Stomach (tissue), 4 donors: ENCODE data around the gene OAS3.

Source experiments
- CTCF ChIP-seq, 7 experiments: fragments of 450-650 bp in 4 of 7; fragments of 200-600 bp in 3 of 7; sonication (generic) in 3 of 7; IDR thresholded peaks; one replicate each; pipeline ENCODE4 v1.5.1; 2016 to 2019; ENCODE audit warnings: antibody characterized with exemption in 7 of 7, control low read depth in 2 of 7, mild to moderate bottlenecking in 1 of 7
- EP300 ChIP-seq: sonication (generic); formaldehyde crosslinking; IDR thresholded peaks from one replicate; pipeline ENCODE4 v1.6.1; 2017; ENCODE audit warnings: antibody characterized with exemption
- POLR2A ChIP-seq, 4 donors: fragments of 450-650 bp; IDR thresholded peaks; one replicate each; pipeline ENCODE4 v1.6.1; 2016; ENCODE audit warnings: antibody characterized with exemption in 4 of 4, control low read depth in 2 of 4, mild to moderate bottlenecking in 1 of 4, moderate library complexity in 1 of 4
- POLR2AphosphoS5 ChIP-seq, 3 donors: sonication (generic); formaldehyde crosslinking; IDR thresholded peaks; one replicate each; pipeline ENCODE4 v1.6.1; 2016; ENCODE audit warnings: antibody characterized with exemption in 3 of 3

- TF ChIP-seq CTCF (IDR thresholded peaks at IDR 0.05) = no peak
- TF ChIP-seq POLR2A (IDR thresholded peaks at IDR 0.05) = no peak
- no peak for TF ChIP-seq EP300
- no peak for TF ChIP-seq POLR2AphosphoS5 (IDR thresholded peaks at IDR 0.05)
Observed at GRCh38 chr12:112977139-112977538, 38.9 kb downstream of the OAS3 start.
